H1 (cell line): ENCODE measurements around the gene CRIP1. TPM values are rescaled to one million over a fixed set of nuclear protein-coding genes. Genes with fewer than 3 reads are reported as not detected.

Source experiments
- CTCF ChIA-PET: fragments of 300-600 bp; sonication (Branson Sonifier 250); formaldehyde crosslinking; loops from one replicate; lab custom pipeline; 2021; ENCODE audit not compliant: partially characterized antibody; lab: Charles Lee
- POLR2A ChIA-PET: fragments of 300-600 bp; sonication (Branson Sonifier 250); formaldehyde crosslinking; loops from one replicate; lab custom pipeline; 2021; ENCODE audit warnings: inconsistent platforms; ENCODE audit not compliant: partially characterized antibody; lab: Charles Lee
- DNase-seq, 2 experiments: peaks; one replicate each; pipeline versions ENCODE4 v3.0.0 to v3.0.0-alpha.2; 2010 to 2022; ENCODE audit warnings: low spot score in 2 of 2, low read depth in 1 of 2, mixed read lengths in 1 of 2
- FAIRE-seq: peaks from 2 replicates; lab custom pipeline; 2011; peaks lifted over from hg19 to GRCh38; lab: Jason Lieb, UNC
- H2AFZ ChIP-seq: 2 replicates; pipeline ENCODE4 v1.8.1; 2012; ENCODE audit warnings: low read length, inconsistent platforms
- H2AK5ac ChIP-seq: 2 replicates; pipeline ENCODE4 v1.6.1; 2013; ENCODE audit warnings: low read depth, low read length
- H2BK120ac ChIP-seq: replicated peaks from 2 replicates; pipeline ENCODE3; 2013; ENCODE audit warnings: low read depth, low read length, inconsistent platforms
- H2BK12ac ChIP-seq: 2 replicates; pipeline ENCODE4 v1.6.1; 2013; ENCODE audit warnings: low read depth, low read length
- H2BK15ac ChIP-seq: 2 replicates; pipeline ENCODE4 v1.6.1; 2013; ENCODE audit warnings: low read length
- H2BK20ac ChIP-seq: 2 replicates; pipeline ENCODE4 v1.6.1; 2013; ENCODE audit warnings: low read length
- H2BK5ac ChIP-seq: 2 replicates; pipeline ENCODE4 v1.6.1; 2013; ENCODE audit warnings: low read depth, low read length
- H3K14ac ChIP-seq: 2 replicates; pipeline ENCODE4 v1.6.1; 2013; ENCODE audit warnings: inconsistent platforms; ENCODE audit not compliant: insufficient read length
- H3K18ac ChIP-seq: 2 replicates; pipeline ENCODE4 v1.6.1; 2013; ENCODE audit warnings: low read length; ENCODE audit errors: extremely low read depth
- H3K23ac ChIP-seq: 2 replicates; pipeline ENCODE4 v1.6.1; 2013; ENCODE audit warnings: inconsistent platforms; ENCODE audit not compliant: insufficient read length
- H3K23me2 ChIP-seq: 2 replicates; pipeline ENCODE4 v1.6.1; 2013; ENCODE audit warnings: low read depth, low read length
- H3K27ac ChIP-seq: 2 replicates; pipeline ENCODE4 v1.6.1; 2011; ENCODE audit warnings: low read depth, low read length, inconsistent platforms
- H3K27me3 ChIP-seq, 4 experiments: replicated peaks in 1 of 4; 1 replicate in 1 of 4; 2 replicates in 3 of 4; pipeline versions ENCODE4 v1.6.1 to v1.8.1; 2011 to 2013; ENCODE audit warnings: low read length in 3 of 4, mild to moderate bottlenecking in 3 of 4, inconsistent platforms in 2 of 4, mixed read lengths in 2 of 4, moderate library complexity in 1 of 4; ENCODE audit not compliant: control insufficient read depth in 3 of 4, insufficient read depth in 3 of 4; ENCODE audit errors: extremely low read depth in 1 of 4
- H3K36me3 ChIP-seq, 4 experiments: 2 replicates each; pipeline versions ENCODE4 v1.6.1 to v1.8.1; 2011 to 2013; ENCODE audit warnings: mild to moderate bottlenecking in 4 of 4, low read length in 3 of 4, moderate library complexity in 2 of 4, control low read depth in 1 of 4, inconsistent platforms in 1 of 4; ENCODE audit not compliant: insufficient read depth in 4 of 4, control insufficient read depth in 2 of 4
- H3K4ac ChIP-seq: replicated peaks from 2 replicates; pipeline ENCODE3; 2013; ENCODE audit warnings: low read length, low read depth, mixed read lengths, inconsistent platforms; ENCODE audit not compliant: insufficient read length
- H3K4me1 ChIP-seq, 4 experiments: replicated peaks in 1 of 4; 1 replicate in 1 of 4; 2 replicates in 3 of 4; pipeline versions ENCODE4 v1.6.1 to v1.8.1; 2011 to 2013; ENCODE audit warnings: low read length in 3 of 4, inconsistent platforms in 2 of 4, mixed read lengths in 1 of 4; ENCODE audit not compliant: insufficient read depth in 4 of 4, control insufficient read depth in 3 of 4
- H3K4me2 ChIP-seq, 2 experiments: 2 replicates each; pipeline versions ENCODE4 v1.6.1 to v1.8.1; 2011 to 2013; ENCODE audit warnings: low read depth in 2 of 2, low read length in 2 of 2, control low read depth in 1 of 2, inconsistent platforms in 1 of 2, mild to moderate bottlenecking in 1 of 2; ENCODE audit not compliant: insufficient read depth in 1 of 2
- H3K4me3 ChIP-seq, 4 experiments: fragments of 200-600, 300-600 bp in 1 of 4; sonication (generic), shearing (Covaris generic), sonication (Bioruptor Twin) in 1 of 4; 2 replicates each; pipeline versions ENCODE4 v1.5.1 to v1.8.1; 2011 to 2016; ENCODE audit warnings: low read length in 4 of 4, low read depth in 3 of 4, control low read depth in 2 of 4, inconsistent platforms in 2 of 4, mild to moderate bottlenecking in 2 of 4, mixed read lengths in 1 of 4, moderate library complexity in 1 of 4; ENCODE audit not compliant: insufficient read depth in 2 of 4; ENCODE audit errors: extremely low read depth in 1 of 4
- H3K56ac ChIP-seq: replicated peaks from 2 replicates; pipeline ENCODE3; 2013; ENCODE audit warnings: low read depth, mild to moderate bottlenecking, mixed read lengths, low read length, inconsistent platforms; ENCODE audit not compliant: insufficient read length
- H3K79me1 ChIP-seq: 2 replicates; pipeline ENCODE4 v1.6.1; 2013; ENCODE audit warnings: low read depth, low read length, control low read depth
- H3K79me2 ChIP-seq, 2 experiments: 2 replicates each; pipeline versions ENCODE4 v1.6.1 to v1.8.1; 2012 to 2013; ENCODE audit warnings: low read length in 2 of 2, mild to moderate bottlenecking in 2 of 2, inconsistent platforms in 1 of 2; ENCODE audit not compliant: insufficient read depth in 2 of 2, control insufficient read depth in 1 of 2
- H3K9ac ChIP-seq, 4 experiments: replicated peaks in 1 of 4; 1 replicate in 1 of 4; 2 replicates in 3 of 4; pipeline versions ENCODE4 v1.6.1 to v1.8.1; 2011 to 2013; ENCODE audit warnings: low read depth in 3 of 4, low read length in 3 of 4, control low read depth in 2 of 4, mild to moderate bottlenecking in 2 of 4, moderate library complexity in 2 of 4, inconsistent platforms in 1 of 4; ENCODE audit errors: extremely low read depth in 1 of 4
- H3K9me3 ChIP-seq, 2 experiments: 2 replicates each; pipeline versions ENCODE4 v1.6.1 to v1.8.1; 2012 to 2013; ENCODE audit warnings: mild to moderate bottlenecking in 2 of 2, moderate library complexity in 2 of 2, control low read depth in 1 of 2, inconsistent platforms in 1 of 2, low read depth in 1 of 2, low read length in 1 of 2, mixed read lengths in 1 of 2; ENCODE audit not compliant: insufficient read depth in 2 of 2
- H4K20me1 ChIP-seq, 2 experiments: replicated peaks in 1 of 2; 2 replicates each; pipeline versions ENCODE3 to v1.8.1; 2011 to 2013; ENCODE audit warnings: inconsistent platforms in 2 of 2, low read length in 2 of 2, mild to moderate bottlenecking in 1 of 2; ENCODE audit not compliant: insufficient read depth in 2 of 2, control insufficient read depth in 1 of 2
- H4K5ac ChIP-seq: 2 replicates; pipeline ENCODE4 v1.6.1; 2013; ENCODE audit warnings: low read length, low read depth, mixed read lengths, inconsistent platforms; ENCODE audit not compliant: insufficient read length
- H4K8ac ChIP-seq: 2 replicates; pipeline ENCODE4 v1.8.0; 2013; ENCODE audit warnings: mild to moderate bottlenecking, moderate library complexity, low read length, inconsistent platforms; ENCODE audit not compliant: insufficient read depth; ENCODE audit errors: extremely low read depth
- H4K91ac ChIP-seq: replicated peaks from 2 replicates; pipeline ENCODE3; 2013; ENCODE audit warnings: low read length, mixed read lengths, inconsistent platforms; ENCODE audit not compliant: insufficient read length
- ASH2L ChIP-seq: fragments of 200-600, 300-600 bp; sonication (generic); IDR thresholded peaks from one replicate; pipeline ENCODE4 v1.7.1; 2017; ENCODE audit warnings: low read length
- ATF3 ChIP-seq: IDR thresholded peaks from 2 replicates; pipeline ENCODE4 v1.6.1; 2011; ENCODE audit warnings: low read depth, mild to moderate bottlenecking, low read length; ENCODE audit not compliant: insufficient read depth
- BCL11A ChIP-seq, 2 experiments: IDR thresholded peaks; one replicate each; pipeline ENCODE4 v1.6.1; 2011; ENCODE audit warnings: low read depth in 2 of 2, low read length in 2 of 2, mild to moderate bottlenecking in 2 of 2
- KDM1A ChIP-seq: fragments of 200-600, 300-600 bp; sonication (generic); IDR thresholded peaks from 2 replicates; pipeline ENCODE4 v1.7.1; 2016; ENCODE audit warnings: mild to moderate bottlenecking, low read length, borderline replicate concordance
- SIN3A ChIP-seq, 2 experiments: IDR thresholded peaks in 1 of 2; conservative IDR thresholded peaks in 1 of 2; 2 replicates each; pipeline ENCODE4 v1.6.1; 2011 to 2012; ENCODE audit warnings: low read length in 2 of 2, improper control_type of control experiment in 1 of 2, low read depth in 1 of 2, mild to moderate bottlenecking in 1 of 2
- SUZ12 ChIP-seq: fragments of 200-600 bp; sonication (generic); IDR thresholded peaks from 2 replicates; pipeline ENCODE4 v1.6.1; 2012; ENCODE audit warnings: mild to moderate bottlenecking, inconsistent platforms, low read length, moderate library complexity, mixed read lengths
- TCF12 ChIP-seq: IDR thresholded peaks from 2 replicates; pipeline ENCODE4 v1.6.1; 2011; ENCODE audit warnings: low read depth, mild to moderate bottlenecking, low read length
- WGBS, 2 experiments: shearing (Covaris generic) in 1 of 2; methylation state at CpG; one replicate each; pipeline versions ENCODE4 v1.1.6 to v1.1.7; 2013 to 2015; ENCODE audit warnings: low lambda C conversion rate in 2 of 2, mixed read lengths in 2 of 2, inconsistent platforms in 1 of 2, low coverage in 1 of 2, missing lambda C conversion rate in 1 of 2; ENCODE audit not compliant: insufficient replicate concordance in 2 of 2, insufficient coverage in 1 of 2, insufficient read length in 1 of 2; ENCODE audit errors: extremely low coverage in 1 of 2, missing lambda C conversion rate in 1 of 2; 5-methylcytosine and 5-hydroxymethylcytosine counted together
- polyA plus RNA-seq, 7 experiments: library from polyadenylated mRNA; depleted of rRNA in 3 of 7; stranded (reverse) in 5 of 7; unstranded in 2 of 7; fragments of >200 nt in 5 of 7; fragments of 200-250 nt in 2 of 7; gene quantifications; 1 replicate in 5 of 7; 2 replicates in 1 of 7; 4 replicates in 1 of 7; pipeline versions ENCODE4 v1.2.1 to v1.2.3, GENCODE V29; 2011 to 2013; ENCODE audit warnings: missing spikeins in 2 of 7, mixed read lengths in 2 of 7
- total RNA-seq: library from RNA; stranded (reverse); fragmentation: NEBNext Ultra II Directional; extraction: Animal tissue kit (Norgen Biotek cat#: 25700); gene quantifications from 2 replicates; pipeline ENCODE4 v1.2.1, GENCODE V29; 2021

Gene CRIP1
- total and polyA plus RNA-seq, 2 of the 8 experiments (the other 6 are each of a cell fraction or from before 2014, with no cell fraction given) = 1.2 to 2.2 TPM

DNA sequence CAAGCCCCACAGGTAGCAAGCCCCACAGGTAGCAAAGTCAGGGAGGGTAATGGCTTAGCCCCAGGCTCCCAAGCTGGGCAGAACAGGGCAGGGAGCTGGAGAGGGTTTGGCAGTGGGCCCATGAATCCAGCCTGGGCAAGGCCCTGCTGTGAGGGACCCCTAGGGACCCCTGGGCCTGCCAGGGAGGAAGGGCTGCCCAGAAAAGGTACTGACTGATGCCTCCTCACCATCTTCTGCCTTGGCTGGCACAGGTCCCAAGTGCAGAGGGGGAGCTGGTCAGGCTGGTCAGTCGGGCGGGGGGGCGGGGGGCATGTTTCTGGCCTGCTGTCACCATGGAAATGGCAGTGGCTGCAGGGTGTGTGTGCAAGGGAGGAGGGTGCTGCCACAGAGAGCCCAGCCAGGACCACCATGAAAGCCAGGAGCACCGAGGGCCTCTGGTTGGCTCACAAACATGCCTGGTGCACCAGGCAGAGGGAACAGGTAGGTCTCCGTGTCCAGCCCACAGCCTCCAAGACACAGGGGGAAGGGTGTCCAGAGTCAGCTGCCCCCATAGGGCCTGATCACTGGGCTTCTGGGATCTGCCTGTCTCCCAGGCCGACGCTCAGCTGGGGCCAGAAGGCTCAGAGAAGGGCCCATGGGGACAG, 13.5 kb upstream of the CRIP1 start:
- H4K91ac ChIP-seq = no peak overlapping the region
- TF ChIP-seq TCF12 (no peak), SUZ12 (no peak), ATF3 (no peak), SIN3A (conservative IDR thresholded peaks at IDR 0.05 in 1 of 2, IDR thresholded peaks at IDR 0.05 in 1 of 2; ENCODE audit: low read depth in 1 of 2, low read length in 2 of 2) (no peak), KDM1A (no peak), ASH2L (no peak), BCL11A (IDR thresholded peaks at IDR 0.05; ENCODE audit: low read depth in 2 of 2, low read length in 2 of 2) (no peak)

More for the DNA sequence above, 13.5 kb upstream of the CRIP1 start:
- no peak overlapping the region for H2BK120ac ChIP-seq
- H4K8ac ChIP-seq = no peak overlapping the region
- no peak for DNase-seq
- no peak overlapping the region; the same call in 1 of the 2 replicates for H3K18ac ChIP-seq
- WGBS, 2 experiments = 63% methylated on average over 4 of the region's 7 CpGs; no CpG with 5 or more reads in 1 of the 2 experiments
- peaks cover 6 to 30% of the 10 kb centered on the region in 2 experiments for H4K20me1 ChIP-seq
- ChIA-PET CTCF (interaction anchor here (1.2 to 5.1 kb wide), 7 partner anchors 10 to 102 kb away, joined by 5 to 70 read pairs (median 17); partner anchors contain the start of gene CRIP1), POLR2A (interaction anchor here (0.9 to 2.1 kb wide), 6 partner anchors 9 to 70 kb away, joined by 3 to 6 read pairs (median 4); no protein-coding TSS in a partner anchor)
- no peak overlapping the region for H2AFZ ChIP-seq
- H3K4me1 ChIP-seq = peaks cover 0 to 33% (median 19%) of the 10 kb centered on the region in 4 experiments; a peak in 6 of 7 replicates
- H3K56ac ChIP-seq = no peak overlapping the region
- H3K36me3 ChIP-seq = peaks cover 0 to 15% (median 3%) of the 10 kb centered on the region in 4 experiments; a peak in 3 of 8 replicates
- no peak overlapping the region for H3K9ac ChIP-seq
- peaks cover 14% of the 10 kb centered on the region; the same call in 1 of the 2 replicates for H3K23me2 ChIP-seq
- H3K79me2 ChIP-seq = no peaks in the 10 kb centered on the region
- no peak overlapping the region for H3K23ac ChIP-seq
- H2BK15ac ChIP-seq = 0 out of 2 replicates have a peak overlapping the region, but pooled peaks have one; percentile 61
- H3K79me1 ChIP-seq = no peaks in the 10 kb centered on the region
- H3K4me3 ChIP-seq = peak overlapping the region in 2 of 4 experiments; percentile 13 to 65; a peak in 4 of 8 replicates
- H2BK12ac ChIP-seq = no peak overlapping the region
- no peak overlapping the region for H3K4ac ChIP-seq
- peak overlapping the region; percentile 33 to 89 for H3K4me2 ChIP-seq
- H2AK5ac ChIP-seq = no peak overlapping the region
- peaks cover 27 to 41% (median 34%) of the 10 kb centered on the region in 4 experiments; a peak in 6 of 7 replicates for H3K27me3 ChIP-seq
- H4K5ac ChIP-seq = no peak overlapping the region
- no peaks in the 10 kb centered on the region for H3K9me3 ChIP-seq
- H3K27ac ChIP-seq = no peak overlapping the region
- H2BK20ac ChIP-seq = no peak overlapping the region
- FAIRE-seq = no peak
- H3K14ac ChIP-seq = no peak overlapping the region
- H2BK5ac ChIP-seq = no peak overlapping the region
